GM23338 (cell line): ENCODE measurements around the gene GPAM. TPM values are rescaled to one million over a fixed set of nuclear protein-coding genes. Genes with fewer than 3 reads are reported as not detected.

Source experiments
- ATAC-seq: fragments of 200-7000 bp; cut with Tn5 transposase; 3 replicates; pipeline ENCODE4 v1.9.1; 2020
- DNase-seq: peaks from one replicate; pipeline ENCODE4 v3.0.0-alpha.2; 2015; ENCODE audit warnings: low spot score
- H2AFZ ChIP-seq: fragments of 200-600 bp; sonication (generic); 2 replicates; pipeline ENCODE4 v1.8.0; 2016; ENCODE audit warnings: antibody characterized with exemption, mild to moderate bottlenecking, moderate library complexity
- H3F3A ChIP-seq: fragments of 200-600 bp; sonication (generic); replicated peaks from 2 replicates; pipeline ENCODE4 v1.8.0; 2017; ENCODE audit warnings: antibody characterized with exemption, mixed run types, low read depth
- H3K27ac ChIP-seq: fragments of 200-600 bp; sonication (generic); 2 replicates; pipeline ENCODE4 v1.6.1; 2016; ENCODE audit warnings: low read depth
- H3K27me3 ChIP-seq: fragments of 200-600 bp; sonication (generic); 2 replicates; pipeline ENCODE4 v1.8.0; 2016; ENCODE audit warnings: mild to moderate bottlenecking, mixed run types, moderate library complexity; ENCODE audit not compliant: insufficient read depth
- H3K36me3 ChIP-seq: fragments of 200-600 bp; sonication (generic); 2 replicates; pipeline ENCODE4 v1.8.0; 2016; ENCODE audit warnings: mild to moderate bottlenecking; ENCODE audit not compliant: insufficient read depth
- H3K4me1 ChIP-seq: fragments of 200-600 bp; sonication (generic); 2 replicates; pipeline ENCODE4 v1.8.0; 2016; ENCODE audit warnings: mild to moderate bottlenecking, moderate library complexity; ENCODE audit not compliant: insufficient read depth
- H3K4me2 ChIP-seq: fragments of 200-600 bp; sonication (generic); 2 replicates; pipeline ENCODE4 v1.7.1; 2017; ENCODE audit warnings: mixed run types
- H3K4me3 ChIP-seq: fragments of 200-600 bp; sonication (generic); 2 replicates; pipeline ENCODE4 v1.6.1; 2016; ENCODE audit warnings: mixed run types
- H3K79me2 ChIP-seq: fragments of 200-600 bp; sonication (generic); replicated peaks from 2 replicates; pipeline ENCODE4 v1.8.0; 2017; ENCODE audit warnings: mild to moderate bottlenecking; ENCODE audit not compliant: insufficient read depth
- H3K9me2 ChIP-seq: fragments of 200-600 bp; sonication (generic); 2 replicates; pipeline ENCODE4 v1.8.0; 2017; ENCODE audit not compliant: insufficient read depth
- H4K20me1 ChIP-seq: fragments of 200-600 bp; sonication (generic); replicated peaks from 2 replicates; pipeline ENCODE4 v1.8.0; 2017; ENCODE audit warnings: mild to moderate bottlenecking; ENCODE audit not compliant: insufficient read depth
- H3K27ac Mint-ChIP-seq: 2 replicates; pipeline ENCODE4 v1.8.0; 2020; ENCODE audit warnings: inconsistent platforms, mild to moderate bottlenecking, moderate library complexity, mixed read lengths
- H3K27me3 Mint-ChIP-seq: 3 replicates; pipeline ENCODE4 v1.8.0; 2022; ENCODE audit warnings: low read depth, mild to moderate bottlenecking, moderate library complexity, mixed read lengths, inconsistent platforms; ENCODE audit not compliant: insufficient read depth, poor library complexity
- H3K36me3 Mint-ChIP-seq: 3 replicates; pipeline ENCODE4 v1.8.0; 2021; ENCODE audit warnings: low read depth, mild to moderate bottlenecking, inconsistent platforms, moderate library complexity, mixed read lengths
- H3K4me1 Mint-ChIP-seq: 3 replicates; pipeline ENCODE4 v1.8.0; 2020; ENCODE audit warnings: mild to moderate bottlenecking, inconsistent platforms, mixed read lengths
- H3K4me3 Mint-ChIP-seq: 3 replicates; pipeline ENCODE4 v1.8.0; 2021; ENCODE audit warnings: moderate library complexity, mild to moderate bottlenecking, inconsistent platforms, mixed read lengths
- H3K9me3 Mint-ChIP-seq: 3 replicates; pipeline ENCODE4 v1.8.0; 2020; ENCODE audit warnings: moderate library complexity, mild to moderate bottlenecking, inconsistent platforms, mixed read lengths
- CREB1 ChIP-seq: fragments of 250-450 bp; sonication (Bioruptor Pico); IDR thresholded peaks from 2 replicates; pipeline ENCODE4 v1.5.0; 2020; ENCODE audit warnings: low read depth, mild to moderate bottlenecking, moderate library complexity
- EZH2 ChIP-seq: fragments of 200-600 bp; sonication (generic); IDR thresholded peaks from one replicate; pipeline ENCODE4 v1.8.0; 2017; ENCODE audit warnings: antibody characterized with exemption, mild to moderate bottlenecking, low read depth; ENCODE audit not compliant: unreplicated experiment
- EZH2phosphoT487 ChIP-seq: fragments of 200-600 bp; sonication (generic); IDR thresholded peaks from one replicate; pipeline ENCODE4 v1.8.1; 2018; ENCODE audit warnings: antibody characterized with exemption; ENCODE audit not compliant: unreplicated experiment
- JUNB ChIP-seq: IDR thresholded peaks from one replicate; pipeline ENCODE4 v1.6.1; 2016; ENCODE audit warnings: antibody characterized with exemption; ENCODE audit not compliant: unreplicated experiment
- NANOG ChIP-seq: IDR thresholded peaks from 2 replicates; pipeline ENCODE4 v1.6.1; 2016; ENCODE audit warnings: antibody characterized with exemption, borderline replicate concordance
- POLR2AphosphoS5 ChIP-seq: IDR thresholded peaks from 2 replicates; pipeline ENCODE4 v1.6.1; 2016; ENCODE audit warnings: antibody characterized with exemption, low read depth
- STAT1 ChIP-seq: IDR thresholded peaks from one replicate; pipeline ENCODE4 v1.6.1; 2016; ENCODE audit warnings: antibody characterized with exemption; ENCODE audit not compliant: unreplicated experiment
- ZNF114 ChIP-seq: fragments of 250-450 bp; sonication (Bioruptor Pico); IDR thresholded peaks from 2 replicates; pipeline ENCODE4 v1.5.0; 2020; ENCODE audit warnings: mild to moderate bottlenecking, moderate library complexity
- ZNF331 ChIP-seq: fragments of 250-450 bp; sonication (Bioruptor Pico); IDR thresholded peaks from 2 replicates; pipeline ENCODE4 v1.5.0; 2020; ENCODE audit warnings: low read depth, mild to moderate bottlenecking, moderate library complexity
- polyA plus RNA-seq: library from polyadenylated mRNA; unstranded; fragments of >200 nt; fragmentation: Nextera tagmentation; extraction: Ambion mirVana; gene quantifications from 2 replicates; pipeline ENCODE4 v1.2.1, GENCODE V29; 2016
- total RNA-seq: library from RNA; depleted of rRNA; stranded (reverse); fragments of >200 nt; shearing (Covaris generic); gene quantifications from 2 replicates; pipeline ENCODE4 v1.2.3, GENCODE V29; 2014
- TF ChIP-seq, protein P1 (sequence below): IDR thresholded peaks from 2 replicates; pipeline ENCODE4 v1.6.1; 2016; ENCODE audit warnings: antibody characterized with exemption
- TF ChIP-seq, protein P2 (sequence below): IDR thresholded peaks from one replicate; pipeline ENCODE4 v1.6.1; 2018; ENCODE audit warnings: antibody characterized with exemption; ENCODE audit not compliant: unreplicated experiment
- TF ChIP-seq, protein P3 (sequence below), 2 experiments: fragments of 200-600 bp in 1 of 2; sonication (generic) in 1 of 2; conservative IDR thresholded peaks; 2 replicates each; pipeline versions ENCODE4 v1.5.1 to v1.6.1; 2016 to 2017; ENCODE audit warnings: antibody characterized with exemption in 2 of 2, low read depth in 2 of 2, mild to moderate bottlenecking in 2 of 2, moderate library complexity in 1 of 2
- TF ChIP-seq, protein P4 (sequence below): fragments of 250-450 bp; sonication (Bioruptor Pico); IDR thresholded peaks from 2 replicates; pipeline ENCODE4 v1.5.0; 2020; ENCODE audit warnings: mild to moderate bottlenecking, moderate library complexity

GPAM gene
- total and polyA plus RNA-seq, 2 experiments from 2014 or later = 5.5 to 16.6 TPM

DNA sequence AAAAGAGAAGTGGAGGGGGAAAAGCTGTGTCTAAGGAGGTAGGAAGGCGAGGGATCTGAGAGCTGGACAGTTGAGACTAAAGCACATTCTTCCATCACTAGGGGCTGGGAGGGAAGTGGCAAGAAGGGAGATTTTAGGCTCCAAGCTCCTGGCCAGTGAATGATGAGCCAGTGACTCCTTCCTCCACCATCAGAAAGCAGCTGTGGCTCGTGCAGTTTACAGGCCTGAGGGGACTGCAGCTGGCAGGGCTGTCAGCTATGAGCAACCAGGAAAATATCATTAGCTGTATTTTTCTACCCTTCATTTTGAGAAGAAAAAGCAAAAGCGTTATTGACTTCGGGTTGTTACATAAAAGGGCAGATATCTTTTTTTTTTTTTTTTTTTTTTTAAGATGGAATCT, 60.7 kb downstream of the GPAM start:
- H3K9me3 Mint-ChIP-seq = no peaks in the 10 kb centered on the region
- peaks cover 3% of the 10 kb centered on the region for H3K4me1 Mint-ChIP-seq
- Histone ChIP-seq H3K4me1 (no peaks in the 10 kb centered on the region), H3K9me2 (peaks cover 8% of the 10 kb centered on the region; the same call in 1 of the 2 replicates), H4K20me1 (no peaks in the 10 kb centered on the region), H3K4me3 (no peak overlapping the region), H3F3A (no peaks in the 10 kb centered on the region), H3K27me3 (no peaks in the 10 kb centered on the region), H3K79me2 (no peaks in the 10 kb centered on the region), H2AFZ (no peak overlapping the region), H3K27ac (no peak overlapping the region), H3K4me2 (no peak overlapping the region), H3K36me3 (no peaks in the 10 kb centered on the region)
- ATAC-seq (no peak), DNase-seq (no peak)
- no peaks in the 10 kb centered on the region for H3K36me3 Mint-ChIP-seq
- no peak overlapping the region for H3K27ac Mint-ChIP-seq
- no peak overlapping the region for H3K4me3 Mint-ChIP-seq
- H3K27me3 Mint-ChIP-seq = peaks cover 6% of the 10 kb centered on the region
- TF ChIP-seq STAT1 (no peak), ZNF331 (CRISPR knock-in tag) (no peak), ZNF114 (no peak), EZH2phosphoT487 (no peak), POLR2AphosphoS5 (no peak), NANOG (no peak), EZH2 (no peak), JUNB (no peak), CREB1 (no peak)
- TF ChIP-seq, protein P1, sequence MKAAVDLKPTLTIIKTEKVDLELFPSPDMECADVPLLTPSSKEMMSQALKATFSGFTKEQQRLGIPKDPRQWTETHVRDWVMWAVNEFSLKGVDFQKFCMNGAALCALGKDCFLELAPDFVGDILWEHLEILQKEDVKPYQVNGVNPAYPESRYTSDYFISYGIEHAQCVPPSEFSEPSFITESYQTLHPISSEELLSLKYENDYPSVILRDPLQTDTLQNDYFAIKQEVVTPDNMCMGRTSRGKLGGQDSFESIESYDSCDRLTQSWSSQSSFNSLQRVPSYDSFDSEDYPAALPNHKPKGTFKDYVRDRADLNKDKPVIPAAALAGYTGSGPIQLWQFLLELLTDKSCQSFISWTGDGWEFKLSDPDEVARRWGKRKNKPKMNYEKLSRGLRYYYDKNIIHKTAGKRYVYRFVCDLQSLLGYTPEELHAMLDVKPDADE = no peak
- TF ChIP-seq, protein P2, sequence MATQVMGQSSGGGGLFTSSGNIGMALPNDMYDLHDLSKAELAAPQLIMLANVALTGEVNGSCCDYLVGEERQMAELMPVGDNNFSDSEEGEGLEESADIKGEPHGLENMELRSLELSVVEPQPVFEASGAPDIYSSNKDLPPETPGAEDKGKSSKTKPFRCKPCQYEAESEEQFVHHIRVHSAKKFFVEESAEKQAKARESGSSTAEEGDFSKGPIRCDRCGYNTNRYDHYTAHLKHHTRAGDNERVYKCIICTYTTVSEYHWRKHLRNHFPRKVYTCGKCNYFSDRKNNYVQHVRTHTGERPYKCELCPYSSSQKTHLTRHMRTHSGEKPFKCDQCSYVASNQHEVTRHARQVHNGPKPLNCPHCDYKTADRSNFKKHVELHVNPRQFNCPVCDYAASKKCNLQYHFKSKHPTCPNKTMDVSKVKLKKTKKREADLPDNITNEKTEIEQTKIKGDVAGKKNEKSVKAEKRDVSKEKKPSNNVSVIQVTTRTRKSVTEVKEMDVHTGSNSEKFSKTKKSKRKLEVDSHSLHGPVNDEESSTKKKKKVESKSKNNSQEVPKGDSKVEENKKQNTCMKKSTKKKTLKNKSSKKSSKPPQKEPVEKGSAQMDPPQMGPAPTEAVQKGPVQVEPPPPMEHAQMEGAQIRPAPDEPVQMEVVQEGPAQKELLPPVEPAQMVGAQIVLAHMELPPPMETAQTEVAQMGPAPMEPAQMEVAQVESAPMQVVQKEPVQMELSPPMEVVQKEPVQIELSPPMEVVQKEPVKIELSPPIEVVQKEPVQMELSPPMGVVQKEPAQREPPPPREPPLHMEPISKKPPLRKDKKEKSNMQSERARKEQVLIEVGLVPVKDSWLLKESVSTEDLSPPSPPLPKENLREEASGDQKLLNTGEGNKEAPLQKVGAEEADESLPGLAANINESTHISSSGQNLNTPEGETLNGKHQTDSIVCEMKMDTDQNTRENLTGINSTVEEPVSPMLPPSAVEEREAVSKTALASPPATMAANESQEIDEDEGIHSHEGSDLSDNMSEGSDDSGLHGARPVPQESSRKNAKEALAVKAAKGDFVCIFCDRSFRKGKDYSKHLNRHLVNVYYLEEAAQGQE = no peak
- TF ChIP-seq, protein P3, sequence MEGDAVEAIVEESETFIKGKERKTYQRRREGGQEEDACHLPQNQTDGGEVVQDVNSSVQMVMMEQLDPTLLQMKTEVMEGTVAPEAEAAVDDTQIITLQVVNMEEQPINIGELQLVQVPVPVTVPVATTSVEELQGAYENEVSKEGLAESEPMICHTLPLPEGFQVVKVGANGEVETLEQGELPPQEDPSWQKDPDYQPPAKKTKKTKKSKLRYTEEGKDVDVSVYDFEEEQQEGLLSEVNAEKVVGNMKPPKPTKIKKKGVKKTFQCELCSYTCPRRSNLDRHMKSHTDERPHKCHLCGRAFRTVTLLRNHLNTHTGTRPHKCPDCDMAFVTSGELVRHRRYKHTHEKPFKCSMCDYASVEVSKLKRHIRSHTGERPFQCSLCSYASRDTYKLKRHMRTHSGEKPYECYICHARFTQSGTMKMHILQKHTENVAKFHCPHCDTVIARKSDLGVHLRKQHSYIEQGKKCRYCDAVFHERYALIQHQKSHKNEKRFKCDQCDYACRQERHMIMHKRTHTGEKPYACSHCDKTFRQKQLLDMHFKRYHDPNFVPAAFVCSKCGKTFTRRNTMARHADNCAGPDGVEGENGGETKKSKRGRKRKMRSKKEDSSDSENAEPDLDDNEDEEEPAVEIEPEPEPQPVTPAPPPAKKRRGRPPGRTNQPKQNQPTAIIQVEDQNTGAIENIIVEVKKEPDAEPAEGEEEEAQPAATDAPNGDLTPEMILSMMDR (conservative IDR thresholded peaks at IDR 0.05; ENCODE audit: low read depth in 2 of 2) = no peak
- TF ChIP-seq, protein P4, sequence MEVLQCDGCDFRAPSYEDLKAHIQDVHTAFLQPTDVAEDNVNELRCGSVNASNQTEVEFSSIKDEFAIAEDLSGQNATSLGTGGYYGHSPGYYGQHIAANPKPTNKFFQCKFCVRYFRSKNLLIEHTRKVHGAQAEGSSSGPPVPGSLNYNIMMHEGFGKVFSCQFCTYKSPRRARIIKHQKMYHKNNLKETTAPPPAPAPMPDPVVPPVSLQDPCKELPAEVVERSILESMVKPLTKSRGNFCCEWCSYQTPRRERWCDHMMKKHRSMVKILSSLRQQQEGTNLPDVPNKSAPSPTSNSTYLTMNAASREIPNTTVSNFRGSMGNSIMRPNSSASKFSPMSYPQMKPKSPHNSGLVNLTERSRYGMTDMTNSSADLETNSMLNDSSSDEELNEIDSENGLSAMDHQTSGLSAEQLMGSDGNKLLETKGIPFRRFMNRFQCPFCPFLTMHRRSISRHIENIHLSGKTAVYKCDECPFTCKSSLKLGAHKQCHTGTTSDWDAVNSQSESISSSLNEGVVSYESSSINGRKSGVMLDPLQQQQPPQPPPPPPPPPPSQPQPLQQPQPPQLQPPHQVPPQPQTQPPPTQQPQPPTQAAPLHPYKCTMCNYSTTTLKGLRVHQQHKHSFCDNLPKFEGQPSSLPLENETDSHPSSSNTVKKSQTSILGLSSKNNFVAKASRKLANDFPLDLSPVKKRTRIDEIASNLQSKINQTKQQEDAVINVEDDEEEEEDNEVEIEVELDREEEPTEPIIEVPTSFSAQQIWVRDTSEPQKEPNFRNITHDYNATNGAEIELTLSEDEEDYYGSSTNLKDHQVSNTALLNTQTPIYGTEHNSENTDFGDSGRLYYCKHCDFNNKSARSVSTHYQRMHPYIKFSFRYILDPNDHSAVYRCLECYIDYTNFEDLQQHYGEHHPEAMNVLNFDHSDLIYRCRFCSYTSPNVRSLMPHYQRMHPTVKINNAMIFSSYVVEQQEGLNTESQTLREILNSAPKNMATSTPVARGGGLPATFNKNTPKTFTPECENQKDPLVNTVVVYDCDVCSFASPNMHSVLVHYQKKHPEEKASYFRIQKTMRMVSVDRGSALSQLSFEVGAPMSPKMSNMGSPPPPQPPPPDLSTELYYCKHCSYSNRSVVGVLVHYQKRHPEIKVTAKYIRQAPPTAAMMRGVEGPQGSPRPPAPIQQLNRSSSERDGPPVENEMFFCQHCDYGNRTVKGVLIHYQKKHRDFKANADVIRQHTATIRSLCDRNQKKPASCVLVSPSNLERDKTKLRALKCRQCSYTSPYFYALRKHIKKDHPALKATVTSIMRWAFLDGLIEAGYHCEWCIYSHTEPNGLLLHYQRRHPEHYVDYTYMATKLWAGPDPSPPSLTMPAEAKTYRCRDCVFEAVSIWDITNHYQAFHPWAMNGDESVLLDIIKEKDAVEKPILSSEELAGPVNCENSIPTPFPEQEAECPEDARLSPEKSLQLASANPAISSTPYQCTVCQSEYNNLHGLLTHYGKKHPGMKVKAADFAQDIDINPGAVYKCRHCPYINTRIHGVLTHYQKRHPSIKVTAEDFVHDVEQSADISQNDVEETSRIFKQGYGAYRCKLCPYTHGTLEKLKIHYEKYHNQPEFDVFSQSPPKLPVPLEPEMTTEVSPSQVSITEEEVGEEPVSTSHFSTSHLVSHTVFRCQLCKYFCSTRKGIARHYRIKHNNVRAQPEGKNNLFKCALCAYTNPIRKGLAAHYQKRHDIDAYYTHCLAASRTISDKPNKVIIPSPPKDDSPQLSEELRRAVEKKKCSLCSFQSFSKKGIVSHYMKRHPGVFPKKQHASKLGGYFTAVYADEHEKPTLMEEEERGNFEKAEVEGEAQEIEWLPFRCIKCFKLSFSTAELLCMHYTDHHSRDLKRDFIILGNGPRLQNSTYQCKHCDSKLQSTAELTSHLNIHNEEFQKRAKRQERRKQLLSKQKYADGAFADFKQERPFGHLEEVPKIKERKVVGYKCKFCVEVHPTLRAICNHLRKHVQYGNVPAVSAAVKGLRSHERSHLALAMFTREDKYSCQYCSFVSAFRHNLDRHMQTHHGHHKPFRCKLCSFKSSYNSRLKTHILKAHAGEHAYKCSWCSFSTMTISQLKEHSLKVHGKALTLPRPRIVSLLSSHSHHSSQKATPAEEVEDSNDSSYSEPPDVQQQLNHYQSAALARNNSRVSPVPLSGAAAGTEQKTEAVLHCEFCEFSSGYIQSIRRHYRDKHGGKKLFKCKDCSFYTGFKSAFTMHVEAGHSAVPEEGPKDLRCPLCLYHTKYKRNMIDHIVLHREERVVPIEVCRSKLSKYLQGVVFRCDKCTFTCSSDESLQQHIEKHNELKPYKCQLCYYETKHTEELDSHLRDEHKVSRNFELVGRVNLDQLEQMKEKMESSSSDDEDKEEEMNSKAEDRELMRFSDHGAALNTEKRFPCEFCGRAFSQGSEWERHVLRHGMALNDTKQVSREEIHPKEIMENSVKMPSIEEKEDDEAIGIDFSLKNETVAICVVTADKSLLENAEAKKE = no peak
